Epithelial cell of esophagus (primary cell): ENCODE data around the gene GUCY2D.
"Not testable (repeated sequence)": the region's sequence is repeated elsewhere in the genome, so short reads cannot be mapped to it uniquely, and the experiment has no call there.

ENCODE experiments used
- DNase-seq: peaks from one replicate; pipeline ENCODE4 v3.0.0; 2010; ENCODE audit warnings: low read depth
- H3K4me3 ChIP-seq: 2 replicates; pipeline ENCODE4 v1.5.1; 2011; ENCODE audit warnings: mild to moderate bottlenecking, low read length, control low read depth
- TF ChIP-seq, protein P1 (sequence below): IDR thresholded peaks from 2 replicates; pipeline ENCODE4 v1.5.1; 2011; ENCODE audit warnings: low read depth, mild to moderate bottlenecking, low read length, control low read depth, inconsistent platforms; ENCODE audit not compliant: insufficient read depth; ENCODE audit errors: missing control alignments

GUCY2D gene

GRCh38 chr17:8001976-8002720 lies at the start of gene GUCY2D:
TSS of gene GUCY2D (plus strand) at chr17:8002615. CDS start at chr17:8003048, 433 bp downstream.
- TF ChIP-seq, protein P1, sequence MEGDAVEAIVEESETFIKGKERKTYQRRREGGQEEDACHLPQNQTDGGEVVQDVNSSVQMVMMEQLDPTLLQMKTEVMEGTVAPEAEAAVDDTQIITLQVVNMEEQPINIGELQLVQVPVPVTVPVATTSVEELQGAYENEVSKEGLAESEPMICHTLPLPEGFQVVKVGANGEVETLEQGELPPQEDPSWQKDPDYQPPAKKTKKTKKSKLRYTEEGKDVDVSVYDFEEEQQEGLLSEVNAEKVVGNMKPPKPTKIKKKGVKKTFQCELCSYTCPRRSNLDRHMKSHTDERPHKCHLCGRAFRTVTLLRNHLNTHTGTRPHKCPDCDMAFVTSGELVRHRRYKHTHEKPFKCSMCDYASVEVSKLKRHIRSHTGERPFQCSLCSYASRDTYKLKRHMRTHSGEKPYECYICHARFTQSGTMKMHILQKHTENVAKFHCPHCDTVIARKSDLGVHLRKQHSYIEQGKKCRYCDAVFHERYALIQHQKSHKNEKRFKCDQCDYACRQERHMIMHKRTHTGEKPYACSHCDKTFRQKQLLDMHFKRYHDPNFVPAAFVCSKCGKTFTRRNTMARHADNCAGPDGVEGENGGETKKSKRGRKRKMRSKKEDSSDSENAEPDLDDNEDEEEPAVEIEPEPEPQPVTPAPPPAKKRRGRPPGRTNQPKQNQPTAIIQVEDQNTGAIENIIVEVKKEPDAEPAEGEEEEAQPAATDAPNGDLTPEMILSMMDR: no peak
- H3K4me3 ChIP-seq: no peak within 1 kb of the TSS
- no peak for DNase-seq

DNA sequence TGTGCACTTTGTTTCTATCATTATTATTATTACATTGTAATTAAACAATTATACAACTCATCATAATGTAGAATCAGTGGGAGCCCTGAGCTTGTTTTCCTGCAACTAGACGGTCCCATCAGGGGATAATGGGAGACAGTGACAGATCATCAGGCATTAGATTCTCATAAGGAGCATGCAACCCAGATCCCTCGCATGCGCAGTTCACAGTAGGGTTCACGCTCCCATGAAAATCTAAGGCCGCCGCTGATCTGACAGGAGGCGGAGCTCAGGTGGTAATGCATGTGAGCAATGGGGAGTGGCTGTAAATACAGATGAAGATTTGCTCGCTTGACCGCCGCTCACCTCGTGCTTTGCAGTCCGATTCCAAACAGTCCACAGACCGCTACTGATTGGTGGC lies 49.1 kb upstream of the GUCY2D start:
- not testable (repeated sequence) for DNase-seq, H3K4me3 ChIP-seq

DNA sequence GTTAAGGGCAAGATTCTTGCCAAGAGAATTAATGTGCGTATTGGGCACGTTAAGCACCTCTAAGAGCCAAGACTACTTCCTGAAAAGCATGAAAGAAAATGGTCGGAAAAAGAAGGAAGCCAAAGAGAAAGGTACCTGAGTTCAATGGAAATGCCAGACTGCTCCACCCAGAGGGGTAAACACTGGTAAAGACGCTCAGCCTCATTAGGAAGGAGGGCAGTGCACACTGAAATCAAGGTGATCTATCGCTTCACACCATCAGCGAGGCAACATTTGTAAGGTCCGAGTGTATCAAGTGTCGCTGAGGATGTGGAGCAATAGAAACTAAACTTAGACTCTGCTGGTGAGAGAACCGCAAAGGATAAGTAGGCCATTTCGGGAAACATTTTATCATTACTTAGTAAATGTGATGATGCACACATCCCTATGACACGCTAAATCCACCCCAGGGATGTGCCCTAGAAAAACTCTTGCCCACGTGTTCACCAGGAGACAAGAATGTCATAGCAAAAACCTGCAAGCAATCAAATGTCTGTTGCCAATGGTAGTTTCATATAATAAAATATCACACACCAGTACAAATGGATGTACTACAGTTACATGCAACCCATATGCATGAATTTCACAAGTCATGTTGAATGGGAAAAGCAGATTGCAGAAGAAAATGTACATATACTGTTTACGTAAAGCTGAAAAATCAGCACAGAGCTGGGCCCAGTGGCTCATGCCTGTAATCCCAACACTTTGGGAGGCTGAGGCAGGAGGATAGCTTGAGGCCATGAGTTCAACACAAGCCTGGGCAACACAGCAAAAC lies 46.8 kb upstream of the GUCY2D start:
- TF ChIP-seq, protein P1: no peak
- DNase-seq: no peak
- H3K4me3 ChIP-seq: no peak overlapping the region

GRCh38 chr17:7956228-7956965 lies 46.0 kb upstream of the GUCY2D start:
- TF ChIP-seq, protein P1: no peak
- H3K4me3 ChIP-seq: no peak overlapping the region
- DNase-seq: no peak

DNA sequence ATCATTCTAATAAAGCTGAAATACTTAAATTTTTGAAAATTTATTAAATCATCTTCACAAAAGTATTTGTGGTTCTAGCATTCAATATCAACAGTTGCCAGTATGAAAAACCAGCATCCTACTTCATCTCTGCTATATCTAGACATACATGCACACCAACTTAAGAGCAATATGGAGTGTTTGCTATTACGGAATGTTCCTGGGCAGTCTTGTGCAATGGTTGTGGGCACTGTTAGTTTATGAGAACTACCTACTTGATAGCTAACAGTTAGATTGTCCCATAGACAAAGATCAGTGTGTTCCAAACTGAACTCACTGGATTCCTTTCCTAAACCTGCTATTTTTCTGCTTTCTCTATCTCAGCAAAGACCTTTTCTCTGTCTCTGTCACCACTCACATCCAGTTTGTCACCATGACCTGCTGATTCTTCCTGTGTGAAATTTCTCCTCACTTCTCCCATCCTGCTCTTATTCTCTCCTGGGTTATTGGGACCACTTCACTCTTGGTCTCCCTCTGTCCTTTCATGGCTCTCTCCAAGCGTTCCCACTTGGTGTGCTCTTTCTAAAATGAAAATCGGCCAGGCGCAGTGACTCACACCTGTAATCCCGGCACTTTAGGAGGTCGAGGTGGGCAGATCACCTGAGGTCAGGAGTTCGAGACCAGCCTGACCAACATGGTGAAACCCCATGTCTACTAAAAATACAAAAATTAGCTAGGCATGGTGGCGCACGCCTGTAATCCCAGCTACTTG lies 42.7 kb upstream of the GUCY2D start:
- H3K4me3 ChIP-seq: no peak overlapping the region
- no peak for DNase-seq
- TF ChIP-seq, protein P1: no peak

GRCh38 chr17:7961421-7961820 lies 41.0 kb upstream of the GUCY2D start:
- TF ChIP-seq, protein P1: no peak
- H3K4me3 ChIP-seq: no peak overlapping the region
- DNase-seq: no peak
